ENCODE measurements around the gene DAO.

Gene DAO

GRCh38 chr12:108868781-108869180 lies 11.1 kb upstream of the DAO start:
- Histone ChIP-seq H3K9ac (ENCODE audit: low read length) (no peak overlapping the region), H2BK15ac (replicated peaks; ENCODE audit: low read depth) (no peak overlapping the region), H2BK120ac (ENCODE audit: low read depth, low read length) (no peak overlapping the region), H4K5ac (ENCODE audit: low read length) (no peak overlapping the region), H3K79me1 (ENCODE audit: low read length) (no peaks in the 10 kb centered on the region), H3K4me3 (ENCODE audit: low read length) (no peak overlapping the region), H3K79me2 (ENCODE audit: control insufficient read depth, insufficient read depth, low read length) (no peaks in the 10 kb centered on the region), H2BK5ac (ENCODE audit: low read length) (no peak overlapping the region), H3K4me2 (ENCODE audit: low read length) (no peak overlapping the region), H4K8ac (ENCODE audit: low read depth, low read length) (no peak overlapping the region), H3K18ac (ENCODE audit: low read length) (no peak overlapping the region), H3K4ac (ENCODE audit: low read depth, low read length) (no peak overlapping the region), H3K4me1 (ENCODE audit: control insufficient read depth, low read depth, low read length) (no peaks in the 10 kb centered on the region), H3K27me3 (ENCODE audit: insufficient read depth, low read length, poor library complexity) (no peaks in the 10 kb centered on the region), H3K27ac (ENCODE audit: low read depth, low read length) (no peak overlapping the region), H3K23ac (ENCODE audit: low read length) (no peak overlapping the region), H2AK5ac (ENCODE audit: low read length) (no peak overlapping the region), H3K36me3 (ENCODE audit: control insufficient read depth, insufficient read depth, low read length) (no peaks in the 10 kb centered on the region), H3K56ac (ENCODE audit: low read length) (no peak overlapping the region)
- DNase-seq = no peak
- no CpG with 5 or more reads among the region's 4 CpGs for WGBS (ENCODE audit: extremely low coverage, insufficient coverage, low lambda C conversion rate)

DNA sequence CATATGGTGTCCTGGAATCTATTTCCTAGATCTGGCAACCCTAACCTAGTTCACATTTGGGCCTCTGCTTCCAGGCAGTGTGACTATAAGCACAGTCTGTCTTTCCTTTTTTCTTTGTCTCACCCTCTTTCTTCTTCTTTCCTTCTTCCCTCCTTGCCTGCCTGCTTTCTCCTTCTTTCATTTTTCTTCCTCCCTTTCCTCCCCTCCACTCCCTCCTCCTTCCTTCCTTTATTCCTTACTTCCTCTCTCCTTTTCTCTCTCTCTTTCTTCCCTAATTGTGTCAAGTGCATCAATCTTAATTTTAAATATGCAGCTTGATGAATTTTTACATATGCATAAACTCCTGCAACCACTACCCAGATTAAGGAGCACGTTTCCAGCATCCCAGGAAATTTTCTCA lies 4.6 kb upstream of the DAO start:
- no peaks in the 10 kb centered on the region for H3K4me1 ChIP-seq (ENCODE audit: control insufficient read depth, low read depth, low read length)
- no peaks in the 10 kb centered on the region for H3K36me3 ChIP-seq (ENCODE audit: control insufficient read depth, insufficient read depth, low read length)
- H2BK15ac ChIP-seq (replicated peaks; ENCODE audit: low read depth) = no peak overlapping the region
- H2BK5ac ChIP-seq (ENCODE audit: low read length) = no peak overlapping the region
- no peaks in the 10 kb centered on the region for H3K27me3 ChIP-seq (ENCODE audit: insufficient read depth, low read length, poor library complexity)
- H3K27ac ChIP-seq (ENCODE audit: low read depth, low read length) = no peak overlapping the region
- no peak overlapping the region for H3K4me2 ChIP-seq (ENCODE audit: low read length)
- no peak overlapping the region for H3K18ac ChIP-seq (ENCODE audit: low read length)
- H3K79me2 ChIP-seq (ENCODE audit: control insufficient read depth, insufficient read depth, low read length) = no peaks in the 10 kb centered on the region
- H3K9ac ChIP-seq (ENCODE audit: low read length) = no peak overlapping the region
- no peak overlapping the region for H4K8ac ChIP-seq (ENCODE audit: low read depth, low read length)
- no peak overlapping the region for H3K23ac ChIP-seq (ENCODE audit: low read length)
- no peaks in the 10 kb centered on the region for H3K79me1 ChIP-seq (ENCODE audit: low read length)
- no peak overlapping the region for H2AK5ac ChIP-seq (ENCODE audit: low read length)
- no peak overlapping the region for H4K5ac ChIP-seq (ENCODE audit: low read length)
- H3K56ac ChIP-seq (ENCODE audit: low read length) = no peak overlapping the region
- no peak for DNase-seq
- no CpG with 5 or more reads among the region's 1 CpG for WGBS (ENCODE audit: extremely low coverage, insufficient coverage, low lambda C conversion rate)
- H3K4ac ChIP-seq (ENCODE audit: low read depth, low read length) = no peak overlapping the region
- H3K4me3 ChIP-seq (ENCODE audit: low read length) = no peak overlapping the region
- no peak overlapping the region for H2BK120ac ChIP-seq (ENCODE audit: low read depth, low read length)

DNA sequence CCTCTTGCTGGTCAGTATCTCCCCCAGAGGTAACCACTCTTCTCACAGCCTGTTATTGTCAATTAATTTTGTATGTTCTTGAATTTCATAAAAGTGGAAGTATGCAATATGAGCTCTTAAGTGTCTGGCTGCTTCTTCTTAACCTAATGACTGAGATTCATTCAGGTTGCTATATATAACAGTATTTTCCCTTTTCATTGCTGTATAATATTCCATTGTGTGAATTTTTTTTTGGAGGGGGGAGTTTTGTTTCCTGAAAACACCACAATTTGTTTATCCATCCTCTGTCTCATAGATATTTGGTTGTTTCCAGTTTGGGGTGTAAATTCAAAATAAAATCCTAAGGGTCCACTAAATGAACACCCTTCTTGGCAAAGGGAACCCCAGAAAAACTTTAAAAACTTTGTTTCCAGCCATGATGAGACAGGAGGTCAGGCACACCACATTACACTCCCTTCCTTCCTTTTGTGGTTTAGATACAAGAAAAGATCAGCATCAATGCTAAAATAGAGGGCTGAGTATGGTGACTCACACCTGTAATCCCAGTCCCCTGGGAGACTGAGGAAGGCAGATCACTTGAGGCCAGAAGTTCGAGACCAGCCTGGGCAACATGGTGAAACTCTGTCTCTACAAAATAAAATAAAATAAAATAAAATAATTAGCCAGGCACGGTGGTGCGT lies 4.1 kb upstream of the DAO start:
- Histone ChIP-seq H3K27me3 (ENCODE audit: insufficient read depth, low read length, poor library complexity) (no peaks in the 10 kb centered on the region), H3K79me1 (ENCODE audit: low read length) (no peaks in the 10 kb centered on the region)

GRCh38 chr12:108876550-108876949 lies 3.3 kb upstream of the DAO start:
- no peak overlapping the region for H4K8ac ChIP-seq (ENCODE audit: low read depth, low read length)
- H3K4me2 ChIP-seq (ENCODE audit: low read length) = no peak overlapping the region
- no peak overlapping the region for H2BK15ac ChIP-seq (replicated peaks; ENCODE audit: low read depth)
- H3K27ac ChIP-seq (ENCODE audit: low read depth, low read length) = no peak overlapping the region
- H3K56ac ChIP-seq (ENCODE audit: low read length) = no peak overlapping the region
- H3K4ac ChIP-seq (ENCODE audit: low read depth, low read length) = no peak overlapping the region
- no peak overlapping the region for H2BK5ac ChIP-seq (ENCODE audit: low read length)
- no peaks in the 10 kb centered on the region for H3K4me1 ChIP-seq (ENCODE audit: control insufficient read depth, low read depth, low read length)
- H3K27me3 ChIP-seq (ENCODE audit: insufficient read depth, low read length, poor library complexity) = no peaks in the 10 kb centered on the region
- DNase-seq = no peak
- H3K79me2 ChIP-seq (ENCODE audit: control insufficient read depth, insufficient read depth, low read length) = no peaks in the 10 kb centered on the region
- H3K79me1 ChIP-seq (ENCODE audit: low read length) = no peaks in the 10 kb centered on the region
- H4K5ac ChIP-seq (ENCODE audit: low read length) = no peak overlapping the region
- WGBS (ENCODE audit: extremely low coverage, insufficient coverage, low lambda C conversion rate) = no CpG with 5 or more reads among the region's 3 CpGs
- no peak overlapping the region for H2AK5ac ChIP-seq (ENCODE audit: low read length)
- no peak overlapping the region for H2BK120ac ChIP-seq (ENCODE audit: low read depth, low read length)
- H3K18ac ChIP-seq (ENCODE audit: low read length) = no peak overlapping the region
- H3K23ac ChIP-seq (ENCODE audit: low read length) = no peak overlapping the region
- no peaks in the 10 kb centered on the region for H3K36me3 ChIP-seq (ENCODE audit: control insufficient read depth, insufficient read depth, low read length)
- H3K4me3 ChIP-seq (ENCODE audit: low read length) = no peak overlapping the region
- H3K9ac ChIP-seq (ENCODE audit: low read length) = no peak overlapping the region

More for the DNA sequence above, 4.1 kb upstream of the DAO start:
- Histone ChIP-seq H3K4ac (ENCODE audit: low read depth, low read length) (no peak overlapping the region), H4K8ac (ENCODE audit: low read depth, low read length) (no peak overlapping the region), H2AK5ac (ENCODE audit: low read length) (no peak overlapping the region), H3K56ac (ENCODE audit: low read length) (no peak overlapping the region), H4K5ac (ENCODE audit: low read length) (no peak overlapping the region), H2BK120ac (ENCODE audit: low read depth, low read length) (no peak overlapping the region), H3K18ac (ENCODE audit: low read length) (no peak overlapping the region), H3K4me1 (ENCODE audit: control insufficient read depth, low read depth, low read length) (no peaks in the 10 kb centered on the region), H3K27ac (ENCODE audit: low read depth, low read length) (no peak overlapping the region), H3K36me3 (ENCODE audit: control insufficient read depth, insufficient read depth, low read length) (no peaks in the 10 kb centered on the region), H2BK5ac (ENCODE audit: low read length) (no peak overlapping the region), H3K9ac (ENCODE audit: low read length) (no peak overlapping the region), H2BK15ac (replicated peaks; ENCODE audit: low read depth) (no peak overlapping the region), H3K4me2 (ENCODE audit: low read length) (no peak overlapping the region), H3K23ac (ENCODE audit: low read length) (no peak overlapping the region), H3K79me2 (ENCODE audit: control insufficient read depth, insufficient read depth, low read length) (no peaks in the 10 kb centered on the region), H3K4me3 (ENCODE audit: low read length) (no peak overlapping the region)
- WGBS (ENCODE audit: extremely low coverage, insufficient coverage, low lambda C conversion rate) = no CpG with 5 or more reads among the region's 3 CpGs
- no peak for DNase-seq

GRCh38 chr12:108881953-108882352 lies 2.1 kb downstream of the DAO start:
- Histone ChIP-seq H3K18ac (ENCODE audit: low read length) (no peak overlapping the region), H3K23ac (ENCODE audit: low read length) (no peak overlapping the region), H3K9ac (ENCODE audit: low read length) (no peak overlapping the region), H2AK5ac (ENCODE audit: low read length) (no peak overlapping the region), H2BK5ac (ENCODE audit: low read length) (no peak overlapping the region), H3K4me1 (ENCODE audit: control insufficient read depth, low read depth, low read length) (no peaks in the 10 kb centered on the region), H3K27ac (ENCODE audit: low read depth, low read length) (no peak overlapping the region), H3K4me2 (ENCODE audit: low read length) (no peak overlapping the region), H4K8ac (ENCODE audit: low read depth, low read length) (no peak overlapping the region), H2BK15ac (replicated peaks; ENCODE audit: low read depth) (no peak overlapping the region), H3K4ac (ENCODE audit: low read depth, low read length) (no peak overlapping the region), H3K27me3 (ENCODE audit: insufficient read depth, low read length, poor library complexity) (no peaks in the 10 kb centered on the region), H3K36me3 (ENCODE audit: control insufficient read depth, insufficient read depth, low read length) (no peaks in the 10 kb centered on the region), H2BK120ac (ENCODE audit: low read depth, low read length) (no peak overlapping the region), H3K79me1 (ENCODE audit: low read length) (no peaks in the 10 kb centered on the region), H3K79me2 (ENCODE audit: control insufficient read depth, insufficient read depth, low read length) (no peaks in the 10 kb centered on the region), H4K5ac (ENCODE audit: low read length) (no peak overlapping the region), H3K4me3 (ENCODE audit: low read length) (no peak overlapping the region), H3K56ac (ENCODE audit: low read length) (no peak overlapping the region)
- no peak for DNase-seq
- WGBS (ENCODE audit: extremely low coverage, insufficient coverage, low lambda C conversion rate) = no CpG with 5 or more reads among the region's 3 CpGs
